ENCODE results near the gene PPM1H.

Gene PPM1H

GRCh38 chr12:62868820-62869219 lies 66.1 kb downstream of the PPM1H start:
- H3K27me3 ChIP-seq (ENCODE audit: insufficient read depth, low read length, poor library complexity, severe bottlenecking) = no peaks in the 10 kb centered on the region
- H2AFZ ChIP-seq (ENCODE audit: low read length) = no peak overlapping the region
- no peak overlapping the region for H3K9ac ChIP-seq (ENCODE audit: low read depth, low read length, poor library complexity, severe bottlenecking)
- peaks cover 27% of the 10 kb centered on the region for H3K4me1 ChIP-seq (ENCODE audit: insufficient read depth, low read length, poor library complexity, severe bottlenecking)
- no peaks in the 10 kb centered on the region for H3K36me3 ChIP-seq (ENCODE audit: insufficient read depth, low read length)
- H3F3A ChIP-seq (ENCODE audit: low read depth) = no peaks in the 10 kb centered on the region
- H3K4me2 ChIP-seq (ENCODE audit: low read depth, low read length, poor library complexity, severe bottlenecking) = no peak overlapping the region
- H3K9me2 ChIP-seq (replicated peaks; ENCODE audit: low read depth, low read length) = no peaks in the 10 kb centered on the region
- TF ChIP-seq EZH2phosphoT487 (IDR thresholded peaks at IDR 0.05; ENCODE audit: borderline replicate concordance) (no peak), CTCF (conservative IDR thresholded peaks at IDR 0.05; ENCODE audit: low read length) (no peak)
- H3K79me2 ChIP-seq (ENCODE audit: insufficient read depth, low read length) = peaks cover 62% of the 10 kb centered on the region
- H3K4me3 ChIP-seq (ENCODE audit: low read length, poor library complexity, severe bottlenecking) = no peak overlapping the region
- H3K9me3 ChIP-seq (ENCODE audit: insufficient read depth, low read depth, low read length) = no peaks in the 10 kb centered on the region
- peaks cover 3% of the 10 kb centered on the region for H4K20me1 ChIP-seq (ENCODE audit: insufficient read depth, low read length, poor library complexity, severe bottlenecking)

- no peaks in the 10 kb centered on the region for H3K36me3 ChIP-seq (ENCODE audit: insufficient read depth, low read length)
- H3K4me3 ChIP-seq (ENCODE audit: low read length, poor library complexity, severe bottlenecking) = no peak overlapping the region
- H3K4me1 ChIP-seq (ENCODE audit: insufficient read depth, low read length, poor library complexity, severe bottlenecking) = peaks cover 27% of the 10 kb centered on the region
- H3K9me3 ChIP-seq (ENCODE audit: insufficient read depth, low read depth, low read length) = no peaks in the 10 kb centered on the region
- H3K9ac ChIP-seq (ENCODE audit: low read depth, low read length, poor library complexity, severe bottlenecking) = no peak overlapping the region
- no peak overlapping the region for H2AFZ ChIP-seq (ENCODE audit: low read length)
- TF ChIP-seq EZH2phosphoT487 (IDR thresholded peaks at IDR 0.05; ENCODE audit: borderline replicate concordance) (no peak), CTCF (conservative IDR thresholded peaks at IDR 0.05; ENCODE audit: low read length) (no peak)
- peaks cover 75% of the 10 kb centered on the region for H3K79me2 ChIP-seq (ENCODE audit: insufficient read depth, low read length)
- H4K20me1 ChIP-seq (ENCODE audit: insufficient read depth, low read length, poor library complexity, severe bottlenecking) = peaks cover 3% of the 10 kb centered on the region
- no peaks in the 10 kb centered on the region for H3K9me2 ChIP-seq (replicated peaks; ENCODE audit: low read depth, low read length)
- H3F3A ChIP-seq (ENCODE audit: low read depth) = no peaks in the 10 kb centered on the region
- H3K4me2 ChIP-seq (ENCODE audit: low read depth, low read length, poor library complexity, severe bottlenecking) = peak overlapping the region; percentile 5
- H3K27me3 ChIP-seq (ENCODE audit: insufficient read depth, low read length, poor library complexity, severe bottlenecking) = no peaks in the 10 kb centered on the region
Observed at GRCh38 chr12:62866451-62867082, 68.4 kb downstream of the PPM1H start.

GRCh38 chr12:62865937-62866336 lies 69.0 kb downstream of the PPM1H start:
- TF ChIP-seq CTCF (conservative IDR thresholded peaks at IDR 0.05; ENCODE audit: low read length) (no peak), EZH2phosphoT487 (IDR thresholded peaks at IDR 0.05; ENCODE audit: borderline replicate concordance) (no peak)
- no peak overlapping the region for H2AFZ ChIP-seq (ENCODE audit: low read length)

More at GRCh38 chr12:62865937-62866336, 69.0 kb downstream of the PPM1H start:
- Histone ChIP-seq H3K4me2 (ENCODE audit: low read depth, low read length, poor library complexity, severe bottlenecking) (peak overlapping the region; percentile 5), H3K36me3 (ENCODE audit: insufficient read depth, low read length) (no peaks in the 10 kb centered on the region), H3K9ac (ENCODE audit: low read depth, low read length, poor library complexity, severe bottlenecking) (no peak overlapping the region), H3F3A (ENCODE audit: low read depth) (no peaks in the 10 kb centered on the region), H3K79me2 (ENCODE audit: insufficient read depth, low read length) (peaks cover 75% of the 10 kb centered on the region), H4K20me1 (ENCODE audit: insufficient read depth, low read length, poor library complexity, severe bottlenecking) (peaks cover 3% of the 10 kb centered on the region), H3K27me3 (ENCODE audit: insufficient read depth, low read length, poor library complexity, severe bottlenecking) (no peaks in the 10 kb centered on the region), H3K9me2 (replicated peaks; ENCODE audit: low read depth, low read length) (no peaks in the 10 kb centered on the region), H3K4me3 (ENCODE audit: low read length, poor library complexity, severe bottlenecking) (no peak overlapping the region), H3K4me1 (ENCODE audit: insufficient read depth, low read length, poor library complexity, severe bottlenecking) (peaks cover 27% of the 10 kb centered on the region), H3K9me3 (ENCODE audit: insufficient read depth, low read depth, low read length) (no peaks in the 10 kb centered on the region)

Data from Loucy (cell line).